ENCODE results near the gene GNAQ. TPM values are rescaled to one million over a fixed set of nuclear protein-coding genes. Genes with fewer than 3 reads are reported as not detected.
"Not testable (repeated sequence)": the region's sequence is repeated elsewhere in the genome, so short reads cannot be mapped to it uniquely, and the experiment has no call there.

The GNAQ gene
- total and polyA plus RNA-seq, 4 experiments from 2014 or later: 6.9 to 57.2 (median 34.5) TPM

- H3K27ac ChIP-seq (ENCODE audit: low read depth, low read length): no peak overlapping the region
- H3K4me1 Mint-ChIP-seq: peaks cover 4 to 12% (median 8%) of the 10 kb centered on the region in 4 donors
- no peaks in the 10 kb centered on the region for H3K27me3 ChIP-seq (ENCODE audit: insufficient read depth, low read length)
- H3K9me3 Mint-ChIP-seq: peaks cover 0 to 19% (median 9%) of the 10 kb centered on the region in 8 donors
- no peaks in the 10 kb centered on the region for H3K27me3 Mint-ChIP-seq
- ChIA-PET POLR2A (ENCODE audit: partially characterized antibody) (no interaction called here), CTCF (ENCODE audit: partially characterized antibody) (no interaction called here)
- no peaks in the 10 kb centered on the region for H3K36me3 ChIP-seq (ENCODE audit: insufficient read depth, low read length)
- H3K4me1 ChIP-seq (ENCODE audit: insufficient read depth, low read length): no peaks in the 10 kb centered on the region
- H3K4me3 ChIP-seq (ENCODE audit: low read length in 2 of 2): no peak overlapping the region
- peak overlapping the region in 2 of 7 donors; percentile 16 to 53 for H3K27ac Mint-ChIP-seq
- no peak for DNase-seq
- no peak overlapping the region for H3K4me3 Mint-ChIP-seq
- peaks cover 35 to 45% of the 10 kb centered on the region in 2 donors for H3K36me3 Mint-ChIP-seq
- intact Hi-C loops (cut with micrococcal nuclease): no loop called here
- H3K9me3 ChIP-seq (ENCODE audit: control insufficient read depth in 1 of 2, low read length in 2 of 2): no peaks in the 10 kb centered on the region
Measured at GRCh38 chr9:77866878-77867277, 164.7 kb downstream of the GNAQ start.

DNA sequence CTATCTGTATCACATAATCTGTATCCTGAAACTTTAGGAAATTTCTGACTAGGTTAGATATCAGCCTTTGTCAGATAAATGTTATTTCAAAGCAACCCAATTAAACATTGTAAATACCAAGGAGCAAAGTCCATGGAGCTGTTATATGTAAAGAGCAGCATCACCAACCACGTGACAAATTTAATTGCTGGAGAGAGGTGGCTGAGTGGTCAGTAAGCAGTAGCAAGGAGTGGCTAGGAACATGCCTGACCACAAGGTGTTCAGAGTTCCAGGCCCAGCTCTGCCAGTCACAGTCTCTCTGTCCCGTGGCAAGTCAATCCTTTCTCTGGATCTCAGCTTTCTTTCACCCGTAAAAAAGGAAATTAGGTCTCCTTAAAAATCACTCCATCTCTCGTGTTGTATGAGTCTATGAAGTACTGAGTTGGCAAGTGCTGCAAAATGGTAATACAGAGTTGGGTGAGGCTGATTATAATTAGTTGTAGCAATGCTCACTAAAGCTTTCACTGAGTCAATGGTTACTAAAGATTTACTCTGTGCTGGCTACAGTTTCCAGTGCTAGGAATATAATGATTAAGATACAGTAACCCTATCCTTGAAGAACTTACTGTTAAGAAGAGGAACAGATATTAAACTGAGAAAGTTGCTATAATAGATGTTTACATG, 166.1 kb downstream of the GNAQ start:
- Mint-ChIP-seq H3K27me3 (no peaks in the 10 kb centered on the region), H3K9me3 (peaks cover 0 to 19% (median 9%) of the 10 kb centered on the region in 8 donors), H3K4me1 (peaks cover 5 to 22% (median 11%) of the 10 kb centered on the region in 4 donors), H3K4me3 (no peak overlapping the region), H3K36me3 (peaks cover 39 to 57% of the 10 kb centered on the region in 2 donors), H3K27ac (peak overlapping the region in 1 of 7 donors; percentile 10)
- Histone ChIP-seq H3K27me3 (ENCODE audit: insufficient read depth, low read length) (no peaks in the 10 kb centered on the region), H3K9me3 (ENCODE audit: control insufficient read depth in 1 of 2, low read length in 2 of 2) (no peaks in the 10 kb centered on the region), H3K27ac (ENCODE audit: low read depth, low read length) (no peak overlapping the region), H3K36me3 (ENCODE audit: insufficient read depth, low read length) (no peaks in the 10 kb centered on the region), H3K4me3 (ENCODE audit: low read length in 2 of 2) (no peak overlapping the region), H3K4me1 (ENCODE audit: insufficient read depth, low read length) (no peaks in the 10 kb centered on the region)
- CTCF ChIA-PET (ENCODE audit: partially characterized antibody): no interaction called here
- intact Hi-C loops (cut with micrococcal nuclease): no loop called here
- DNase-seq: no peak
- POLR2A ChIA-PET (ENCODE audit: partially characterized antibody): no interaction called here

DNA sequence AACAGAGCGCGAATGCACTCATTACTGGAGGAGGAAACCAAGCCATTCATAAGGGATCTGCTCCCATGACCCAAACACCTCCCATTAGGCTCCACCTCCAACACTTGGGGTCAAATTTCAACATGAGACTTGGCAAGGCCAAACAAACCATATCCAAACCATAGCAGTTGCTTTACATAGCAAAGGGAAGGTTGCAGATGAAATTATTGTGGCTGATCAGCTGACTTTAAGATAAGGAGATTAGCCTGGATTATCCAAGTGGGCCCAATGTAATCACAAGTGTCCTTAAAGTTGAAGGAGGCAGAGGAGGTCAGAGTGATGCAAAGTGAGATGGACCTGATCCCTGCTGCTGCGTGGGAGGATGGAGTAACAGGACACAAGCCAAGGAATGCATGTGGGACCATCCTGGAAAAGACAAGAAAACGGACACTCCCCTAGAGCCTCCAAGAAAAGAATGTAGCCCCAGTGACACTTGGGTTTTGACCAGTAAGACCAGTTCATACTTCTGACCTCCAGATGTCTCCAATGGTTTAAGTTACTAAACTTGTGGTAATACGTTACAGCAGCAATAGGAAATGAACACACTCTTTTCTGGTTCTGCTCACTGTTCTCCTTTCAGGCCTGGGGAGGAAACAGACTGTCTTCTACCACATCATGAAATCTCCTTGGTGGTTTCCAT, 167.3 kb downstream of the GNAQ start:
- Mint-ChIP-seq H3K4me1 (peaks cover 5 to 32% (median 8%) of the 10 kb centered on the region in 4 donors), H3K36me3 (peaks cover 37 to 56% of the 10 kb centered on the region in 2 donors), H3K27me3 (no peaks in the 10 kb centered on the region), H3K9me3 (peaks cover 0 to 19% (median 9%) of the 10 kb centered on the region in 8 donors), H3K4me3 (no peak overlapping the region), H3K27ac (peak overlapping the region in 2 of 7 donors; percentile 5 to 10)
- Histone ChIP-seq H3K27ac (ENCODE audit: low read depth, low read length) (no peak overlapping the region), H3K27me3 (ENCODE audit: insufficient read depth, low read length) (no peaks in the 10 kb centered on the region), H3K4me3 (ENCODE audit: low read length in 2 of 2) (no peak overlapping the region), H3K4me1 (ENCODE audit: insufficient read depth, low read length) (no peaks in the 10 kb centered on the region), H3K9me3 (ENCODE audit: control insufficient read depth in 1 of 2, low read length in 2 of 2) (no peaks in the 10 kb centered on the region), H3K36me3 (ENCODE audit: insufficient read depth, low read length) (no peaks in the 10 kb centered on the region)
- no peak for DNase-seq
- intact Hi-C loops (cut with micrococcal nuclease): no loop called here
- CTCF ChIA-PET (ENCODE audit: partially characterized antibody): no interaction called here
- POLR2A ChIA-PET (ENCODE audit: partially characterized antibody): no interaction called here

DNA sequence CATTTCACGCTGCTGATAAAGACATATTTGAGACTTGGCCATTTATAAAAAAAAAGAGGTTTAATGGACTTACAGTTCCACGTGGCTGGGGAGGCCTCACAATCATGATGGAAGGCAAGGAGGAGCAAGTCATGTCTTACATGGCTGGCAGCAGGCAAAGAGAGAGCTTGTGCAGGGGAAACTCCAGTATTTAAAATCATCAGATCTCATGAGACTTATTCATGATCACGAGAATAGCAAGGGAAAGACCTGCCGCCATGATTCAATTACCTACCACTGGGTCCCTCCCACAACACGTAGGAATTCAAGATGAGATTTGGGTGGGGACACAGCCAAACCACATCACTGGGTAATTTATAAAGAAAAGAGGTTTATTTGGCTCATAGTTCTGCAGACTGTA, 168.0 kb downstream of the GNAQ start:
- intact Hi-C loops (cut with micrococcal nuclease); H3K4me1 ChIP-seq (ENCODE audit: insufficient read depth, low read length); H3K27me3 Mint-ChIP-seq; H3K9me3 ChIP-seq (ENCODE audit: control insufficient read depth in 1 of 2, low read length in 2 of 2); H3K4me3 ChIP-seq (ENCODE audit: low read length in 2 of 2); DNase-seq; H3K27ac Mint-ChIP-seq; CTCF ChIA-PET (ENCODE audit: partially characterized antibody); H3K27ac ChIP-seq (ENCODE audit: low read depth, low read length); POLR2A ChIA-PET (ENCODE audit: partially characterized antibody); H3K36me3 ChIP-seq (ENCODE audit: insufficient read depth, low read length); H3K27me3 ChIP-seq (ENCODE audit: insufficient read depth, low read length): not testable (repeated sequence)
- H3K9me3 Mint-ChIP-seq: peaks cover 0 to 19% (median 10%) of the 10 kb centered on the region in 8 donors
- peak overlapping the region in 1 of 8 donors; percentile 64 for H3K4me3 Mint-ChIP-seq
- H3K4me1 Mint-ChIP-seq: peaks cover 9 to 35% (median 12%) of the 10 kb centered on the region in 4 donors
- H3K36me3 Mint-ChIP-seq: peaks cover 40 to 61% of the 10 kb centered on the region in 2 donors

- Mint-ChIP-seq H3K36me3 (peaks cover 39 to 69% of the 10 kb centered on the region in 2 donors), H3K4me1 (peaks cover 20 to 41% (median 25%) of the 10 kb centered on the region in 4 donors), H3K4me3 (peak overlapping the region in 1 of 8 donors; percentile 32), H3K9me3 (peaks cover 0 to 19% (median 10%) of the 10 kb centered on the region in 8 donors)
- POLR2A ChIA-PET (ENCODE audit: partially characterized antibody); H3K4me3 ChIP-seq (ENCODE audit: low read length in 2 of 2); H3K9me3 ChIP-seq (ENCODE audit: control insufficient read depth in 1 of 2, low read length in 2 of 2); H3K36me3 ChIP-seq (ENCODE audit: insufficient read depth, low read length); DNase-seq; H3K27ac ChIP-seq (ENCODE audit: low read depth, low read length); H3K27me3 Mint-ChIP-seq; CTCF ChIA-PET (ENCODE audit: partially characterized antibody); H3K27ac Mint-ChIP-seq; H3K27me3 ChIP-seq (ENCODE audit: insufficient read depth, low read length); H3K4me1 ChIP-seq (ENCODE audit: insufficient read depth, low read length); intact Hi-C loops (cut with micrococcal nuclease): not testable (repeated sequence)
Measured at GRCh38 chr9:77860953-77861352, 170.7 kb downstream of the GNAQ start.

GRCh38 chr9:77857513-77858259, 173.9 kb downstream of the GNAQ start:
- POLR2A ChIA-PET (ENCODE audit: partially characterized antibody): no interaction called here
- H3K4me1 Mint-ChIP-seq: peaks cover 21 to 40% (median 27%) of the 10 kb centered on the region in 4 donors

GRCh38 chr9:77856615-77857014, 175.0 kb downstream of the GNAQ start:
- ChIA-PET POLR2A (ENCODE audit: partially characterized antibody) (no interaction called here), CTCF (ENCODE audit: partially characterized antibody) (no interaction called here)
- H3K4me1 ChIP-seq (ENCODE audit: insufficient read depth, low read length): no peaks in the 10 kb centered on the region
- intact Hi-C loops (cut with micrococcal nuclease): no loop called here
- H3K4me1 Mint-ChIP-seq: peaks cover 21 to 46% (median 30%) of the 10 kb centered on the region in 4 donors
- H3K27me3 Mint-ChIP-seq: no peaks in the 10 kb centered on the region
- DNase-seq: no peak
- no peaks in the 10 kb centered on the region for H3K9me3 ChIP-seq (ENCODE audit: control insufficient read depth in 1 of 2, low read length in 2 of 2)
- H3K4me3 Mint-ChIP-seq: no peak overlapping the region
- H3K27ac Mint-ChIP-seq: peak overlapping the region in 2 of 7 donors; percentile 15 to 23
- H3K4me3 ChIP-seq (ENCODE audit: low read length in 2 of 2): no peak overlapping the region
- H3K27me3 ChIP-seq (ENCODE audit: insufficient read depth, low read length): no peaks in the 10 kb centered on the region
- peaks cover 15 to 28% of the 10 kb centered on the region in 2 donors for H3K36me3 Mint-ChIP-seq
- peaks cover 0 to 7% (median 0%) of the 10 kb centered on the region in 8 donors for H3K9me3 Mint-ChIP-seq
- H3K36me3 ChIP-seq (ENCODE audit: insufficient read depth, low read length): no peaks in the 10 kb centered on the region
- H3K27ac ChIP-seq (ENCODE audit: low read depth, low read length): no peak overlapping the region

More at GRCh38 chr9:77857513-77858259, 173.9 kb downstream of the GNAQ start:
- CTCF ChIA-PET (ENCODE audit: partially characterized antibody): no interaction called here
- H3K4me3 Mint-ChIP-seq: no peak overlapping the region
- intact Hi-C loops (cut with micrococcal nuclease): no loop called here
- DNase-seq: no peak
- no peaks in the 10 kb centered on the region for H3K27me3 Mint-ChIP-seq
- Histone ChIP-seq H3K9me3 (ENCODE audit: control insufficient read depth in 1 of 2, low read length in 2 of 2) (no peaks in the 10 kb centered on the region), H3K27me3 (ENCODE audit: insufficient read depth, low read length) (no peaks in the 10 kb centered on the region), H3K4me3 (ENCODE audit: low read length in 2 of 2) (no peak overlapping the region), H3K27ac (ENCODE audit: low read depth, low read length) (no peak overlapping the region), H3K36me3 (ENCODE audit: insufficient read depth, low read length) (no peaks in the 10 kb centered on the region), H3K4me1 (ENCODE audit: insufficient read depth, low read length) (no peaks in the 10 kb centered on the region)
- H3K9me3 Mint-ChIP-seq: peaks cover 0 to 7% (median 0%) of the 10 kb centered on the region in 8 donors
- peaks cover 18 to 36% of the 10 kb centered on the region in 2 donors for H3K36me3 Mint-ChIP-seq
- peak overlapping the region in 3 of 7 donors; percentile 3 to 48 (median 33) for H3K27ac Mint-ChIP-seq
